Stimulated activated CD4-positive, alpha-beta T cell treated with anti-CD3 and anti-CD28 coated beads, Interleukin-4, amount 100 ng/mL, for 1 hour (primary cell): ENCODE data around the gene TMEM181.
"Not testable (repeated sequence)": the region's sequence is repeated elsewhere in the genome, so short reads cannot be mapped to it uniquely, and the experiment has no call there.

Experiments used
- DNase-seq: peaks from one replicate; pipeline ENCODE4 v3.0.0-alpha.2; 2020

The TMEM181 gene

DNA sequence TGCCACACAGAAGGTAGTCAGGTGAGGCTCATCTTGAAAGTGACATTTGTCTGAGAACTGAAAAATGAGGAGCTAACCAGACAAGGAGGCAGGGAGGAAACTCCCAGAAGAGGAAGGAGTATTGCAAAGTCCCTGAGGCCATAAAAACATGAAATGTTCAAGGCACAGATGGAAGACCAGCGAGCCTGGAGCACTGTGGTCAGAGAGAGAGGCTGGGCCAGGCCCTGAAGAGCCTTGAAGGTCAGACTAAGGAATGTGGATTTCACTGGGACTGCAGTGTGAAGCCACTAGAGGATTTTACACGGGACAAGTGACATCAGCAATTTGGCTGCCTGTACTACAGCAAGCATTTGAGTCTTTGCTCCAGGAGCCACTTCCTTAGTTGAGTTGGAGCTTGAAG, 21.1 kb upstream of the TMEM181 start:
- DNase-seq = no peak

DNA sequence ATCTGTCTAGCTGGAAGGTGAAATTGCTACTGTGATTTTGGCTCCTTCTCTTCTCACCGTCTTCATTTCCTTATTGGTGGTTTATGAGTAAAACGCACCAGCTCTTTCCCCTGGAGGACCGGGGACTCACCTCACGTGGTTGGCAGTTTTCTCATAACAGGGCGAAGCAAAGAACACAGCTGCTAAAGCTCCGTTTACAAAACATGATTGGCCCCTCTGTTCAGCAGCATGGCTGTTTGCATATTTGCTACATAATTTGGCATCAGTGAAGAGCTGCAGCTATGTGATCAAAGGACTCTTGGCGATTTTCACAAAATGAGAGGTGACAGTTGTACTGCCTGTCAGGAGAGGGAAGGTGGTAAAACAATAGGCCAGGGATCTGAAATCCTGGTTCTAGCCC, 20.5 kb upstream of the TMEM181 start:
- no peak for DNase-seq

DNA sequence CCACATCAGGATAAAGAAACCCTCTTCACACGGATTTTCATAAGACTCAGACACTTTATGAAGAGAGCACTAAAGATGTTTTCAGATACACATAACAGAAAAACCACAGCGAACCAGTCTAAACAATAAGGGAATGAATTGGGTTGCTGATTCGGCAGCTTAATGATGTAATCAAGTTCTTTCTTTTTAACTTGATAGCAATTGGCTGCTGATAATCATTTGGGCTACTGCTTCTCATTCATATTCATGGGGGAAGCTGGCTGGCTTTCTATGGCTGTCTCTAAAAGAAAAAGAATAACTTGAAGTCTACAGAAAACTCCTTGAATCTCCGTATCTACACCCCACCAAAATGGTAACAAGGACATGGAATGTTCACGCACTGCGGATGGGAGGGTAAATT, 20.0 kb upstream of the TMEM181 start:
- no peak for DNase-seq

DNA sequence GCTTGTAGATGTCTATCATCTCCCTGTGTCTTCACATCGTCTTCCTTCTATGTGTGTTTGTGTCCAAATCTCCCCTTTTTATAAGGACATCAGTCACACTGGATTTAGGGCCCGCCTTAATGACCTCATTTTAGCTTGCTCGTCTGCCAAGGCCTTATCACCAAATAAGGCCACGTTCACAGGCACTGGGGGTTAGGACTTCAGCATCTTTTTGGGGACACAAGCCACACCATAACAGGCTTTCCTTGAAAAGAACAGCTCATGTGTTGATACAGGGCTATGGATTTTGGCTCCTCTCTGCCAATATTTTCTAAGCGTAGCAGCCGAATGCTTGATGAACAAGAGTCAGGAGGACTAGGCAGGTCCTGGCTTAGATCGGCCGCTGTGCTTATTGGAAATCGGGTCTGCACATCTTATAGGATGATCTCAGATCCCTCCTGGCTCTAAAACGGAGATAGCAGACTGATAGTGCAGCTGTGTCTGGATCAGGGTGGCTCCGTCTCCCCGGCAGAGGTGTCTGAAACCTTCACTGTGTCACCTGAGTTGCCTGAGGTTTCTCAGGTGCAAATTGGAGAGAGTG, 16.2 kb upstream of the TMEM181 start:
- no peak for DNase-seq

DNA sequence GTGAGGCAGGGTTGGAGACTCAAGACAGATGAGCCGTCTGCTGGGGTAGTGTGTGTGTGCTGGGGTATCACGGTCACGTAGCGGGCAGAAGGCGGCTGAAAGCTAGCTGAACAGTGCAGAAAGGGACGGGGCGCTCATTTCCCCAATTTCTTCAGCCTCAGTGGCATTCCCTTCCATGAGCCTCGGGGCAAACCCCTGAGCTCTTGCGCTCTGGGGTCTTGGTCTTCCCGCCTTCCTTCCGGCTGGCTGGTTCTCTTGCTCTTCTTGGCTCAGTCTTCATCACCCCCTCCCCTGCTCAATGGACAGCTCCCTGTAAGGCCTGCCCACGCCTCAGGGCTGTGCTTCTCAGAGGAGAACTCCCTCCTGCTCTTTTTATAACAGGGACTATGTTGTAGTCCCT, 15.5 kb upstream of the TMEM181 start:
- DNase-seq = no peak

DNA sequence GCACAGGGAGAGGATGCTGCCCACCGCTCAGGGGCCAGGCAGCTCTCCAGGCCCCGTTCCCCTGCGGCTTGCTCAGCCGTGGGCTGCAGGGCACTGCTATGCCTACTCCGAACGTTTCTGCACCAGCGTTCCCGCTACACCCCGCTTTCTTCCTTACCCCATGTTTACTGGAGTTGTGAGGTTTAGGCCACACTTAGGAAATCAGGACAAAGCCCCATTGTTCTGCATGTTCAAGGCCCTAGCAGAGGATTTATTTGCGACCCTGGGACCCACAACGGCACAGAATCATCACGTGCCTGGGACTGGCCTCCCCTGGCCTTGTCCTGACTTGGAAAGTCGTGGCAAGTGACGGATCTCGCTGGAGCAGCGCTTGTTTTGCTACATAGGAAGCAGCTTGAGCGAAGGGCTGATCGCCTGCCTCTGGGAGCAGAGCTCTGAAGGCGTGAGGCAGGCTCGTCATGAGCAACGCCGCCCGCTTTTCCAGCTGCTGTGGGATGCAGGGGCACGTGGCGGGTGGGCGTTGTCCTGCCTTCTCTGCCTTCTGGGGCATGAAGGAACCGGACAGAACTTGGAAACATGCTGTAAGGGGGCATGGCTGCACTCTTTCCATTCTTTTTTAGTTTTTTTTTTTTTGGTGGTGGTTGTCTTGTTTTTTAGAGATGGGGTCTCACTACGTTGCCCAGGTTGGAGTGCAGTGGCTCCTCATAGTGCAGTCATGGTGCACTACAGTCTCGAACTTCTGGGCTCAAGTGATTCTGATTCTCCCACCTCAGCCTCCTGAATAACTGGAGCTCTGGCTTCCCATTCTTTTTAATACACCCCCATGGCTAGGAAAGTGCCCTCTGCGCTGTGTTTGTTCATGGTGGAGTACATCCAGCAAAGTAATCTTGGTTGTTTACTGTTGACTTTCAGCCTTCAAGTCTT, 14.6 kb upstream of the TMEM181 start:
- no peak for DNase-seq

DNA sequence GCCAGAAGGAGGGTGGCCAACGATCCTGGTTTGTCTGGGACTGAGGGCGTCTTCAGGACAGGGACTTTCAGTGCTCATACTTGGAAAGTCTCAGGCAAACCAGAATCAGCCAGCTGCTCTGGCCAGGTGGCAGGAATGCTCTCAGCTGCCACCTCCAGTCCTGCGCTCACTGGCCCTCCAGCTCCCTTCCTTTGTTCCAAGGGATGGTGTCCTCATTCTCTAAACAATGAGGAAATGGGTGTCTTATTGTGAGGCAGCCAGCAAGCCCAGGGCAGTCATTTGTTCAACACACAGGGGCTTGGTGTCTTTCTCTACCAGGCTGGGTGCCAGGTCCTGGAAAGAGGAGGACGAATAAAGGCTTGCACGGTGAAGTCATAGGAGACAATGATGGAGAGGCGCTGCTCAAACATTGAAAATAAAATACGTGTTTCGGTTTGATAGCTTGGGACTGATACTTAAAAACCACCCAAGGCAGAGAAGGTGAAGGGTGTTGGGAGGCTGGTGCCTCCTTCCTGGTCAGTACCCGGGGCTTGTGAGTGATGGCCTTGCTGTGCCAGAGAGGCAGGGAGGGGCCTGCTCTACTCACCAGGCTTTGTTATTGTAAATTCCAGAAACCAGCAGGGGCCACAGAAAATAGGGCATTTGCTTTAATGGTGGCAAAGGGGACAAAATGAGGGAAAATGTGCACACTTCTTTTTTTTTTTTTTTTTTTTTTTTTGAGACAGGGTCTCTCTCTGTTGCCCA, 11.3 kb upstream of the TMEM181 start:
- DNase-seq = no peak

DNA sequence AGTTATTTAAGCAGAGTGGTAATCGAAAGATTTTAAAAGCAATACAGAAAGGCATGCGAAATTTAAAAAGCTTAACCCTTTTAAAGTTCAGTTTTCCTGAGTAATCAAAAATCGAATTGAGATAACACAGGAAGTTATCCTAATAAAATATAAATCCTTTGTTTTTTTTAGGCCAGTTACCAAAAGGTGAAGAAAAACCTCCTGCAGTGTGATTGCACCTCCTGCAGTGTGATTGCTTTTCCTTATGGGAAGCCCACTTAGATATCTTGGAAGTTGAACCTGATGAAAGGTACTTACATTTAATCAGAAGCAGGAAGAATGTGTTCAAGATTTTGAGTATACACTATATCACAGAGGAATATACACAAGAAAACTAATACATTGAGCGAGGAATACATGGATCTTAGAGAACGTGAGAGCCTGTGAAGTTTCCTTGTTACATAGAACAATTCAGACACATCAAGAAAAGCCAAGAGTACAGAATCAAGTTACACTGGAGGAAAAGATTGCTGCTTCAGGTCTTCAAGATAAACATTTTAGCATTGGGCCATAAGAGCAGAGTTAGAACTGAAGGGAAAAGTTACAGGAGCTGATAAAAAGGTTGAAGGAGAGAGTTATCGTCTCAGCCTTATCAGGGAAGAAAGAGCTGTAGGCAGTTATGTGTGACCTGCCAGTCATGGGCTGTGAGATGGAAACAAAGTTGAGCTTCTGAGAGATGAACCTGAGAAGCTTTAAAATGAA, 7.7 kb upstream of the TMEM181 start:
- no peak for DNase-seq

DNA sequence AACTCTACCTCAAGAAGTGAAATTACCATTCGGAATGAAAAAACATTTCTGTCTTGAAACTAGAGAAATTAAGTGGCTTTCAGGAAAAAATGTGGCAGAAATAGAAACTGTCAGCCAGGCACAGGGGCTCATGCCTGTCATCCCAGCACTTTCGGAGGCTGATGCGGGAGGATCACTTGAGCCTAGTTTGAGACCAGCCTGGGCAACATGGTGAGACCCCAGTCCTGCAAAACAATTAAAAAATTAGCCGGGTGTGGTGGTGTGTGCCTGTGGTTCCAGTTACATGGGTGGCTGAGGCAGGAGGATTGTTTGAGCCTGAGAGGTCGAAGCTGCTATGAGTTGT, 7.1 kb upstream of the TMEM181 start:
- DNase-seq = no peak

DNA sequence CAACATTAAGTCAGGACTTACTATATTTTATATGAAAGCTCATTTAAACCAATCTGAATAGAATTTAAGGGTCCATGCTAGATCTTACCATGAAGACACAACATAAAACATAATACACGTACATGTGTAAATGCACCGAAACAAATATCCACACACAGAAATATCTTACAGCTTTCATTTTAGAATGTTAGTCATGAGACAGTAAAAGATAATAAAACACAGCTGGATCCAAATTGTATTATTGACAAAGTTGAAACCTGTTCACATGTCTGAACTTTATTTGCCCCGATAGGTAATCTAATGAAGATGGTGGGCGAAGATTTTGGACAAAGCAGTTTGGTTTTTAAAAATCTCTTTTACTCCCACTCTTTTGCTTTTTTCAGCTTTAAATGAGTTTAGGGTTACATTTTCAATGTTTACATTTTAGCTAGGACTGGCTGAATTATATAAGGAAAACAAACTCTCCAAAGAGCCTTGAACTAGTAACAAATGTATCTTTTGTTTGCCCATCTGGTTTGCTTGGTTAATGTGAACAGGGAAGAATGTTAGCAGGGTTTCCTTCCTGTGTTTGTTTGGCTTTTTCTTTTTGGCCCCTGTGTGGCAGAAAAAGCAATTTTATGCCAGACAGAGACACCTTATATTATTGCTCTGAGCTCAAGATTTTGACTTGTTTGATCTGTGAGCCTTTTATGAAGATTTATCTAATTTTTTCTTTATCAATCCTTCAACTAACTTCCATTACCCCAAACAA, 5.1 kb upstream of the TMEM181 start:
- DNase-seq = no peak

DNA sequence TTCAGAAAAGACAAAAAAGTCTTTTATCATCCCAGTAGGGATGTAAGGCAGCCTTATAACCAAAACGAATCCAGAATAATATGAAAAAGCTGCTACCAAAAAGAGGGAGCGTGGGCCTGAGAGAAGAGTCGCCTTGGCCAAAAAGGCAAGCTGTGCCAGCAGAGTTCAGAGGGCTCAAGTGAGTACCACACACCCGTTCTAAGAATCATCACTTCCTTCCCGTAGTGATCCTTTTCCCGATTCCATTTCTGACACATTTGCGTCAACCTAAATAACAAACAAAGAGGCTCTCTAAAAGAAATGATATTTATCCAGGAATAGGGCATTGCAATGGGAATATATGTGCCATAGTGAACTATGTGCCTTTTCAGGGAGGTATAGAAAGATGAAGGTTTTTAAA, 3.8 kb upstream of the TMEM181 start:
- DNase-seq = no peak

DNA sequence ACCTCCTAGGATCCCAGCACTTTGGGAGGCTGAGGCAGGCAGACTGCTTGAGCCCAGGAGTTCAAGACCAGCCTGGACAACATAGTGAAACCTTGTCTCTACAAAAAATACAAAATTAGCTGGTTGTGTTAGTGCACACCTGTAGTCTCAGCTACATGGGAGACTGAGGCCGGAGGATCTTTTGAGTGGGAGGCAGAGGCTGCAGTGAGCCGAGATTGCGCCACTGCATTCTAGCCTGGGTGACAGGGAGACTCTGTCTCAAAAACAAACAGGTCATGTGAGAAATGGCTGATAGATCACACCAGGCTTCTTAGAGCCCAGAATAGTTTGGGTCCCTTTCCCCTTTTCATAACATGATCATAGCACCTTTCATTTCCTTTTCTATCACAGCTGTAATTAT, 2.8 kb upstream of the TMEM181 start:
- DNase-seq = not testable (repeated sequence)

DNA sequence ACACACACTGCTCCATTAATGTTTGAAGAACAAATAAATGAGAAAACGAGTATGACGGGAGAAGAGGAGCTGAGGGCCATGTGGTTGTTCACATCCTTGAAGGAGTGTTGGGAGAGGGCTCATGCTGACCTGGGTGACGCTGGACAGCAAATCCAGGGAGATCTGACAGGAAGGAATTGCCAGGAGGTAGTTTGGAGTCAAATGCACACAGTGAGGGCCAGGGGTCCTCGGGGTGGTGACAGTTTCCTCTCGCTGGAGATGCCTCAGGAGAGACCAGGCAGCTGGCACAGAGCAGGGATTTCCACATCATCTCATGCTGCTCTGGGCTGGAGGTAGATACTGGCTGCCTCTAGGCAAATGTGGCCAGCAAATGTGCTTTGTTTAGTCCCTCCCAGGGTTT, 2.0 kb upstream of the TMEM181 start:
- DNase-seq = no peak

DNA sequence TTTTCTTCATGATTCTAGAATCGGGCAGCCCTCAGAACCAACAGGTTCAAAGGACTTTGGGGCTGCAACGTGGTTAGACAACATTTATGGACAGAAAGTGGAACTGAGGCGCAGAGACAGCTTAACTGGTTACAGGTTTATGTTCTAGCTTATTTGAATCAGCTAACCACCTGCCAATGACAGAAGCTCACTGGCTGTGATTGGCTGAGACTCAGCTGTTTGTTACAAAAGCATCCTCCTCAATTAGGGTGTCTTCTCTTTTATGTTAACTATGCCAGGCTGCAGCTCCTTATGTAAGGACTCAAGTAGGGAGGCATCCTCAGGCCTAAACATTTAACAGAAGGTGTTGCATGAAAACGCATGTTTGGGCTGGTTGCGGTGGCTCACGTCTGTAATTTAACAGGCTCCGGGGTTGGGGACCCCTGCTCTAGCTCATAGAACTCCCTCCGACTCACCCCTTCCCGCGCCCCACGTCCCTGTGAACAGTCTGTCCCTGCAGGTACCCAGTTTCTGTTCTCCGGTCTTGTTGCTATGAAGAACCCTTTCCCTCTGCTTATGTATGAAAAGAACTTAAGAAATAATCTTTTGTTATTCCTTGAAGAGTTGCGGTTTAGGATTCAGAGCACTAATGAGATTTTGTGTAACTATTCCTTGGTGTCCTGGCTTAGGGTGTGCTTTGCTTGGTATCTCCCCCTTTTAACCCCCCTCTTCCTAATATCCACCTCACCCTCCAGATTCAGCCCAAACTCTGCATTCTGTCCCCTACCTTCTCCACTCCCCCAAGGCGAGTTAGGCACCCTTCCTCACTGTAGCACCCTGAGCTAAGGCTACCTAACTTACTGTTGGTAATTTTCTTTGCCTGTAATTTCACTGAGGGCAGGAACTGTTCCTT, 1.2 kb upstream of the TMEM181 start:
- DNase-seq = no peak

DNA sequence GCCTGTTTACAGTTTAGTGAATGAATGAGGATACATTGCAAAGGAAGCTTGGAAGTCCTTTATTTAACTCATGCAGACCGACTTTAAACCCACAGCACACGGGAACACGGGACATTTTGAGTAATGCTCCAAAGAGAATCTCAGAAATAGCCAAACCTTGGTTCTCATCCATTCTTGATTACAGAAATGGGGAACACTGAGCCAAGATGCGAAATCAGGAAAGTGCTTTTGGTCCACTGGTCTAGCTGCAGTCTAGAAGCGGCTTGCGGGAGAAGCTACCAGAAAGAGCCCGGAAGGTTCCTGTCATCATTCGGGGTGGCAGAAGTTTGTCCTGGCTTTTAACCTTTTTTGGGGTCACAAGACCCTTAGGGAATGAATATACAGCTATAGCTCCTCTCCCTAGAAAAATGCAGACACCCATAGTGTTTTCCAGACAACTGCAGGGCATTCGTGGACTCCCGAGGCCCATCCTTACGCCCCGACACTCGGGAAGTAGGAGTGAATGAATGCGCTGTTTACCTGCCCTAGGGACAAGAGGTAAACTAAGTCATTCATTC, 475 bp upstream of the TMEM181 start:
- DNase-seq = no peak

DNA sequence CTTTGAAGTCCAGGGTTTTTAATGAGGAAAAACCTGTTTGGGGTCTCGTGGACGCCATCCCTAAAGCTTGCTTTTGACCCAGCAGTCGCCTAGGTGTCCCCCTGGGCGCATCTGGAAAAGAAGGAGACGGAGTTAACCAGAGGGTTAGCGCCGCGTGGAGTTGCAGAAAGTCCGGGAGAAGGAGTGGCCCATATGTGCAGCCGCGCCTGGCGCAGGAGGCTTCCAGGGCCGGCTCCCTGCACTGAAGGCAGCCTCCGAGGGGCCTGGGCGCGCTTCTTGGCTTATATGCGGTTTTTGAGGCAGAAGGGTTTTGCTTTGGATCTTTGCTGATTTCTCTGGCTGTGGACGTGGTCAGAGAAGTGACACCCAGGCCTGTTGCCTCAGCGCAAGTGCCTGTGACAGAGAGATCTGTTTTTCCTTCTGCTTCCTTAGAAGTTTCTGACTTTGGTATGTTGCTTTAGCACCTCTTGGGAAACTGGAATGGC, 987 bp downstream of the TMEM181 start:
- DNase-seq = no peak

DNA sequence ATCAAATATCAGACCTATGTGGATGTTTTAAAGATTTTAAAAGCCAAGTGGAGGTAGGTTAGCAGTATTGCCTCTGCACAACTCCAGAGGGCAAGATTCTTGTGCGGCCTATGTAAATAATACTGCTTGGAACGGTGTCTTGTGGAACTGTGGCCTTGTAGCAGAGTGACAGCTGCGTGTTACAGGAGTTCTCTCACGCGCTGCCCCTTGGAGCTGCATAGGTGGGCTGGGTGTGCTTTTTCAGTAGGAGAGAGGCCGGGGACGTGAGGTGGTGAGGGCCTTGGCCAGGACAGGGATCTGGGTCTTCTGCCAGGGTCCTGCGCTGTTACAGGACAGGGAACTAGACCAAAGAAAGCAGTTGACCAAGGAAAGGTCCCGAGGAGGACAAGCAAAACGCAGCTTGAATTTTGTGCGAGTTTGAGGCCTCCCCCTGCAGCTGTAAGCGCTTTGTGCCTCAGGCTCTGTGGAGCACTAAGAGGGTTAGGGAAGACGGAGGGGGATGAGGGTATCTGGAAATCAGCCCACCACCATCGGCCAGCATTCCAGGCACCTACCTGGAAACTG, 1.5 kb downstream of the TMEM181 start:
- no peak for DNase-seq

DNA sequence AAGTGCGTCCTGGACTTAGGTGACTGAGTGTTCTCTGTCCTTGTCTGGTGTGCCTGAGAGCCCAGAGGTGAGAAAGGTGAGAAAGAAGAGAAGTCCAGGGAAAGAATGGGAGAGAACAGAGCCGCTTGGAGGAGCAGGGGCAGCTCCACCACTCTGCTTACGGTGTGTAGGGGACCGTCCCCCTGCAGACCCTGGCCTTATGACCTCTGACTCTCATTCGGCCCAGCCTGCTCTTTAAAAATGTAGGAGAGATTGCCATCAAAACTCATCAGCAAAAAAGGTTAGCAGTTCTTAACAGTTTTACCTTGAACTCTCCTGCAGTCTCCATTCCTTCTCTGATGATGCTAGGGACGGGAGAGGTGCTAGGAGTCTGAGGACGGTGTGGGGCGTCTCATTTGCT, 2.0 kb downstream of the TMEM181 start:
- no peak for DNase-seq

DNA sequence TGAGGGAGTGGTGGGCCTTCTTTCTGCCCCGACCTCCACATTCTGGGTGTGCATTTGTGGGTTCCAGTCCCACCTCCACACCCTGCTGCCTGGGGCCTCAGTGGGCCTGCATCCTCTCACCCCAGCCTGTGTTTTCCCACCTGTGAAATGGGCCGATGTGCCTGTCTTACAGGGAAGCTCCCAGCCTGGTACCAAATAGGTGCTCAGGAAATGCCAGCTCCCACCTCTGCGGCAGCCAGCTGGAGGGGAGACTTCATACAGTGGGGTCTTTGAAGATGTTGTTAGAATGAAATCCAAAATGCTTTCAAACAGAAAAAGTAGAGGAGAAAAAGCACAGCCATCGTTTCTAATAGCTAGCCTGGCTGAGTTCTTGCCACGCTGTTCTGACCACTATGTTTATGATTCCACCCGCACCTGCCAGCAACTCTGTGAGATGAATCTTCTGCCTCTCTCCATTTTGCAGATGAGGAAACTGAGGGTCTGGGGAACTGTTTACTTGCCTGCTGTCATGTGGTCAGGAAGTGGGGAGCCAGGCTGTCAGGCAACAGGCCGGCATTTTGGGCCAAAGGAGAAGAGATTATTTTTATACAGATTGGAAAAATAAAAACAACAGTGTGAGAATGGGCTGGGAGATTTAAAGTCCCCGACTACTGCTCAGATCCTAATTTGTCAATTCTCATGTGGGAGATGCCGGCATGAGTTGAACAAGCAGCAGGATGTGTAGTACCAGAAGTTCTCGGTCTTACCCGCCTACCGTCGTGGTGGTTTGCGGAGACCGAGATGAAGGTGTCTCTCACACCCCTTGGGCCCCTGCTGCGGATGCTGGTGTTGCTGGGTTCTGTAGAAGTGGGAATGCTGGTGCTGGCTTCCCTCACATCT, 4.6 kb downstream of the TMEM181 start:
- no peak for DNase-seq

DNA sequence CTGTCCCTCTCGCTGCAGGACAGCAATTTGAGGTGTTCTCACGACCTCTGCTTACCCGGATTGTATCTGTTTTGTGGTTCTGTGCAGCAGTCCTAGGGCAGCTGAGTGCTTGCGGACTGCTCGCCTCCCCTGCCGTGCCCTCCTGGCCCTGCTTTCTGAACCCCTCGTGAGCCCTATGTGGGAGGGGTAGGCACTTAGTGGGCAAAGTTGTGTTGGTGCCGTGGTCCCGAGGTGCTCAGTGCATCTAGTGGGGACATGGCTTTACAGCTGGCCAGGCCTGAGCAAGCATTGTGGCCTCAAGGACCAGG, 5.2 kb downstream of the TMEM181 start:
- DNase-seq = no peak
